GM12875 (cell line): Measurements from ENCODE around the gene TRAF5.

ENCODE experiments used
- H3K4me3 ChIP-seq: one replicate; pipeline ENCODE4 v1.5.1; 2011; ENCODE audit warnings: low read depth, low read length, control low read depth
- TF ChIP-seq, protein P1 (sequence below): IDR thresholded peaks from 2 replicates; pipeline ENCODE4 v1.5.1; 2011; ENCODE audit warnings: low read depth, mild to moderate bottlenecking, control low read depth, inconsistent platforms, low read length, moderate library complexity, borderline replicate concordance; ENCODE audit not compliant: insufficient read depth

The TRAF5 gene

GRCh38 chr1:211370669-211371068 is 44.0 kb downstream of the TRAF5 start:
- no peak overlapping the region for H3K4me3 ChIP-seq
- TF ChIP-seq, protein P1, sequence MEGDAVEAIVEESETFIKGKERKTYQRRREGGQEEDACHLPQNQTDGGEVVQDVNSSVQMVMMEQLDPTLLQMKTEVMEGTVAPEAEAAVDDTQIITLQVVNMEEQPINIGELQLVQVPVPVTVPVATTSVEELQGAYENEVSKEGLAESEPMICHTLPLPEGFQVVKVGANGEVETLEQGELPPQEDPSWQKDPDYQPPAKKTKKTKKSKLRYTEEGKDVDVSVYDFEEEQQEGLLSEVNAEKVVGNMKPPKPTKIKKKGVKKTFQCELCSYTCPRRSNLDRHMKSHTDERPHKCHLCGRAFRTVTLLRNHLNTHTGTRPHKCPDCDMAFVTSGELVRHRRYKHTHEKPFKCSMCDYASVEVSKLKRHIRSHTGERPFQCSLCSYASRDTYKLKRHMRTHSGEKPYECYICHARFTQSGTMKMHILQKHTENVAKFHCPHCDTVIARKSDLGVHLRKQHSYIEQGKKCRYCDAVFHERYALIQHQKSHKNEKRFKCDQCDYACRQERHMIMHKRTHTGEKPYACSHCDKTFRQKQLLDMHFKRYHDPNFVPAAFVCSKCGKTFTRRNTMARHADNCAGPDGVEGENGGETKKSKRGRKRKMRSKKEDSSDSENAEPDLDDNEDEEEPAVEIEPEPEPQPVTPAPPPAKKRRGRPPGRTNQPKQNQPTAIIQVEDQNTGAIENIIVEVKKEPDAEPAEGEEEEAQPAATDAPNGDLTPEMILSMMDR: no peak

GRCh38 chr1:211371406-211372105 is 44.9 kb downstream of the TRAF5 start:
- H3K4me3 ChIP-seq: no peak overlapping the region
- TF ChIP-seq, protein P1: no peak

DNA sequence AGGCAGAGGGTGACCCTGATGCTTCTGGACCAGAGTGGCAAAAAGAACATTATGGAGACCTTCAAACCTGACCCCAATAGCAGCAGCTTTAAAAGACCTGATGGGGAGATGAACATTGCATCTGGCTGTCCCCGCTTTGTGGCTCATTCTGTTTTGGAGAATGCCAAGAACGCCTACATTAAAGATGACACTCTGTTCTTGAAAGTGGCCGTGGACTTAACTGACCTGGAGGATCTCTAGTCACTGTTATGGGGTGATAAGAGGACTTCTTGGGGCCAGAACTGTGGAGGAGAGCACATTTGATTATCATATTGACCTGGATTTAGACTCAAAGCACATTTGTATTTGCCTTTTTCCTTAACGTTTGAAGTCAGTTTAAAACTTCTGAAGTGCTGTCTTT is 45.8 kb downstream of the TRAF5 start:
- TF ChIP-seq, protein P1: no peak

DNA sequence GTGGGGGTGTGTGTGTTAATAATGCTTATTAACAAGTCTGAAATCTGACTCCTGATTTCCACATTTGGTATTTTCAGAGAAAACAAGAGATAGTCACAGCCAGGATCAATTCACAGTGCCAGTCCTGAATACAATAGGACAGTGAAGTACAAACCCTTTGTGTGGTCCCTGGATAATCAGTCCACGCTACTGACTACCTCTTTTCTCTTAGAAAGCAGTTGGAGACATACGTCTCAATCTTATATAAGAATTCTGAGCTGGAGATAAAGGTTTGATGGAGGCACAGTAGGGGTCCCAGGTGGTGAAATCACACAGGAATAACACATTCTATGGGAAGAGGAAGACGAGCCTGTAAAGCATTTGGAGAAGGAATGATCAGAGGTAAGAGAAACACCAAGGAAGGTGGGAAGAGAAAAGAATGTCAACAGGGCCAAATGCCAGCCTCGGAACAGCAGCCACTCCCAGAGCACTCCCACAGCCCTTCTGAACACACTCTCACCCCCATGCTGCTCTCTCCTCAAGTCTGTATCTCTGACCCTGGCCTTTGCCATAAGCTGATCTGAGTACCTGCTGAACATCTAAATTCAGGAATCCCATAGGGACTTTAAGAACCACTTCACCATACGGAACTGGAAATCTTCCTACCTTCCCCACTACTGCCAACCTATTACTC is 48.6 kb downstream of the TRAF5 start:
- TF ChIP-seq, protein P1: no peak

More for the DNA sequence above, 45.8 kb downstream of the TRAF5 start:
- no peak overlapping the region for H3K4me3 ChIP-seq

DNA sequence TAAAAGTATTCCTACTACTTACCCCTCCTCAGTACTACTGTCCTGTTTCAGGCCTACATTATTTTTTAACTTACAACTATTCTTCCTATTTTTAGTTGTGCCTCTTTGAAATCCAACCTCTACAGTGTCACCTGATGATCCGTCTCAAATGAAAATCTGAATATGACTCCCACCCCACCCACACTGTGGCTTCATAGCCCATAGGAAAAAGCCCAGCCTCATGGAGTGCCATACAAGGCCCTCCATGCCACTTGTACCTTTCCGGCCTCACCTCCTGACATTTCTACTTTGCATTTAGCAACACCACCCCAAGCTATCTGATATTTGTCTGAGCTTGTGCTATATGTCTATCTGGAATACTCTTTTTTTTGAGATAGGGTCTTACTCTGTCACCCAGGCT is 49.3 kb downstream of the TRAF5 start:
- H3K4me3 ChIP-seq: no peak overlapping the region
- TF ChIP-seq, protein P1: no peak

More for the DNA sequence above, 48.6 kb downstream of the TRAF5 start:
- no peak overlapping the region for H3K4me3 ChIP-seq

DNA sequence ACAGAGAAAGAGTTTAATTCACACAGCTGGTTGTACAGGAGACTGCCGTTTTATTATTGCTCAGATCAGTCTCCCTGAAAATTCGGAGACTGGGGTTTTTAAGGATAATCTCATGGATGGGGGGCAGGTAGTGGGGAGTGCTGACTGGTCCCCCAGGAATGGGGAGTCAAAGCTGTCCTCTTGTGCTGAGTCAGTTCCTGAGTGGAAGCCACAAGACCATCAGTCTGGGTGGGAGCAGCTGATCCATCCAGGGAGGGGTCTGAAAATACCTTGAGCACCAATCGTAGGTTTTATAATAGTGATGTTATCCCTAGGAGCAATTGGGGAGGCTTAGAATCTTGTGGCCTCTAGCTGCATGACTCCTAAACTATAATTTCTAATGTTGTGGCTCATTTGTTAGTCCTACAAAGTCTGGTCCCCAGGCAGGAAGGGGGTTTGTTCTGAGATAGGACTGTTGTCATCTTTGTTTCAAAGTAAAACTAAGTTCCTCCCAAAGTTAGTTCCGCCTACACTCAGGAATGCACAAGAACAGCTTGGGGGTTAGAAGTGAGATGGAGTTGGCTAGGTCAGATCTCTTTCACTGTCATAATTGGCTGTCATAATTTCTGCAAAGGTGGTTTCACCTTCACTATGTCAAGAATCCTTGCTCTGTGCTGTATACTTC is 50.3 kb downstream of the TRAF5 start:
- H3K4me3 ChIP-seq: no peak overlapping the region
- TF ChIP-seq, protein P1: no peak
